ENCODE data around the gene PPP2R2C. TPM values are rescaled to one million over a fixed set of nuclear protein-coding genes. Genes with fewer than 3 reads are reported as not detected.
A peak's percentile ranks its signal among the peaks of the same experiment; 100 is the strongest.

Gene PPP2R2C
- total RNA-seq, 1 donor: under 0.01 TPM

DNA sequence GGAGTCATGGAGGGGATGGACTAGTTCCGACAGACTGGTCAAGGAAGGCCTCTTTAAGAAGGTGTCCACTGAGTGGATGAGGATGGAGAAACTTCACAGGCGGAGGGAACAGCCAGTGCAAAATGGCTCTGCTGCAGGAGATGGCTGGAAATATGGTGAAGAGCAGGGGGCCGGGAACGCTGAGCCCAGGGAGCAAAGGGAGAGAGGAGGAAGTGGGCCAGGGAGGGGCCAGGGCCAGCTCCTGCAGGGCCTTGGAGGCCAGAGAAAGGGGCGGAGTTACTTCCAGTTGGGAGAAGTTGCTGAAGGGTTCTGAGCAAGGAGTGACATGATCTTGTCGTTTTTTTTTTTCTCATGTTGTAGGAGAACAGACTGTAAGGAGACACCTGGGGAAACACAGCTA, 108.3 kb downstream of the PPP2R2C start:
- H3K9me3 ChIP-seq (ENCODE audit: low read depth, low read length): no peaks in the 10 kb centered on the region
- H2AFZ ChIP-seq (ENCODE audit: low read length): no peak overlapping the region
- DNase-seq (ENCODE audit: insufficient read length, low spot score, missing footprints): no peak
- peaks cover 19% of the 10 kb centered on the region for H3K27me3 ChIP-seq (ENCODE audit: insufficient read depth, low read length)
- no peaks in the 10 kb centered on the region for H3K79me2 ChIP-seq (ENCODE audit: insufficient read depth, low read length)
- H3K4me3 ChIP-seq (ENCODE audit: insufficient read depth, low read length): no peak overlapping the region
- no peak overlapping the region for H3K4me2 ChIP-seq (ENCODE audit: insufficient read depth, low read length)
- H3K27ac ChIP-seq (ENCODE audit: low read depth, low read length): no peak overlapping the region
- H3K36me3 ChIP-seq (ENCODE audit: insufficient read depth, low read length): no peaks in the 10 kb centered on the region
- no peaks in the 10 kb centered on the region for H4K20me1 ChIP-seq (ENCODE audit: insufficient read depth, low read length)
- TF ChIP-seq, protein P1, sequence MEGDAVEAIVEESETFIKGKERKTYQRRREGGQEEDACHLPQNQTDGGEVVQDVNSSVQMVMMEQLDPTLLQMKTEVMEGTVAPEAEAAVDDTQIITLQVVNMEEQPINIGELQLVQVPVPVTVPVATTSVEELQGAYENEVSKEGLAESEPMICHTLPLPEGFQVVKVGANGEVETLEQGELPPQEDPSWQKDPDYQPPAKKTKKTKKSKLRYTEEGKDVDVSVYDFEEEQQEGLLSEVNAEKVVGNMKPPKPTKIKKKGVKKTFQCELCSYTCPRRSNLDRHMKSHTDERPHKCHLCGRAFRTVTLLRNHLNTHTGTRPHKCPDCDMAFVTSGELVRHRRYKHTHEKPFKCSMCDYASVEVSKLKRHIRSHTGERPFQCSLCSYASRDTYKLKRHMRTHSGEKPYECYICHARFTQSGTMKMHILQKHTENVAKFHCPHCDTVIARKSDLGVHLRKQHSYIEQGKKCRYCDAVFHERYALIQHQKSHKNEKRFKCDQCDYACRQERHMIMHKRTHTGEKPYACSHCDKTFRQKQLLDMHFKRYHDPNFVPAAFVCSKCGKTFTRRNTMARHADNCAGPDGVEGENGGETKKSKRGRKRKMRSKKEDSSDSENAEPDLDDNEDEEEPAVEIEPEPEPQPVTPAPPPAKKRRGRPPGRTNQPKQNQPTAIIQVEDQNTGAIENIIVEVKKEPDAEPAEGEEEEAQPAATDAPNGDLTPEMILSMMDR (IDR thresholded peaks at IDR 0.05; ENCODE audit: extremely low read depth, low read depth, low read length): no peak
- no peaks in the 10 kb centered on the region for H3K4me1 ChIP-seq (ENCODE audit: insufficient read depth, low read length)

DNA sequence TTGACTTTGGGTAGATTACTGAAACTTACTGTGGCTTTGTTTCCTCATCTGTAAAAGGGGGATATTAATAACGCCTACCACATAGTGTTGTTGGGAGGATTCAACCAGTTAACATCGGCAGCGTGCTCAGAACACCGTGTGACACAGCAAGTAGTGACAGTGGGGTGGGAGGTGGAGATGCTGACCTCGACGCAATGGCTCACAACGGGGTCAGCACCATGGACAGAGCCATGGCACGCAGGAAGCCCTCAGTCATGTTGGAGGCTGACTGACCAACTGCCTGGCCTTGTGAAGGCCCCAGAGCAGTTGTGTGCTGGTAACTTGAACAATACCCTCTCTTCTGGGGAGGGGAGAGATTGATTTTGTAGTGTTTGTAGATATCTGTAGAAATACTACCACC, 109.5 kb downstream of the PPP2R2C start:
- Histone ChIP-seq H3K27ac (ENCODE audit: low read depth, low read length) (no peak overlapping the region), H2AFZ (ENCODE audit: low read length) (no peak overlapping the region), H3K9me3 (ENCODE audit: low read depth, low read length) (no peaks in the 10 kb centered on the region), H4K20me1 (ENCODE audit: insufficient read depth, low read length) (no peaks in the 10 kb centered on the region), H3K4me1 (ENCODE audit: insufficient read depth, low read length) (no peaks in the 10 kb centered on the region), H3K36me3 (ENCODE audit: insufficient read depth, low read length) (no peaks in the 10 kb centered on the region), H3K79me2 (ENCODE audit: insufficient read depth, low read length) (no peaks in the 10 kb centered on the region), H3K4me2 (ENCODE audit: insufficient read depth, low read length) (no peak overlapping the region), H3K27me3 (ENCODE audit: insufficient read depth, low read length) (peaks cover 6% of the 10 kb centered on the region), H3K4me3 (ENCODE audit: insufficient read depth, low read length) (no peak overlapping the region)
- DNase-seq (ENCODE audit: insufficient read length, low spot score, missing footprints): peak; percentile 84
- TF ChIP-seq, protein P1 (IDR thresholded peaks at IDR 0.05; ENCODE audit: extremely low read depth, low read depth, low read length): no peak

DNA sequence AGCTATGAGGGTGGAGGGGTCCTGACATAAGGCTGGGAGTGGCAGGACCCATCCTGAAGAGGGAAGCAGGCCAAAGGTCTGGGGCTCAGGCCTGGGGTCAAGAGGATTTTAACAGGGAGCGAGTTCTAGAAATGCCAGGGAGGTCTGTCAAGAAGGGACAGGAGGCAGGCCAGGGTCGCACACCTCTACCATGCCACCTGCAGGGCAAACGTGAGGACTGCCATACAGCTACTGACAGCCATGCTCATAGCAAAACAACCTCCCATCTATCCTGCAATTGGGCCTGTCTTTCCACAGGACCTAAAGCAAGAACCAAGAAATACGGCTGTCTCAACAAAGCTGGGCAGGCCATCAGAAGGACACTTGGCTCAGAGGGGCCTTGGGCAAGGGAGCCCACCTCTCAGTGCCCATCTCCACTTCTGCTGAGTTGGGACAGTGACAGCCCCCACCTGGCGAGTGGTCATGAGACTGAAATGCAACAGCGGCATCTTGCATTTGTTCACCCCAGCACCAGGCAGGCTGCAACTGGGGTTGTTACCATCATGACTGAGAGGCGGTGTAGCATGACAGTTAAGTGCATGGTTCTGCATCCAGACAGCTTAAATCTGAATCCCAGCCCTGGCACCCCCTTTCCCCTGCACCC, 110.0 kb downstream of the PPP2R2C start:
- no peaks in the 10 kb centered on the region for H4K20me1 ChIP-seq (ENCODE audit: insufficient read depth, low read length)
- no peak overlapping the region for H3K4me2 ChIP-seq (ENCODE audit: insufficient read depth, low read length)
- H3K27ac ChIP-seq (ENCODE audit: low read depth, low read length): no peak overlapping the region
- H3K4me1 ChIP-seq (ENCODE audit: insufficient read depth, low read length): no peaks in the 10 kb centered on the region
- TF ChIP-seq, protein P1 (IDR thresholded peaks at IDR 0.05; ENCODE audit: extremely low read depth, low read depth, low read length): no peak
- H3K4me3 ChIP-seq (ENCODE audit: insufficient read depth, low read length): no peak overlapping the region
- H3K27me3 ChIP-seq (ENCODE audit: insufficient read depth, low read length): peaks cover 1% of the 10 kb centered on the region
- no peaks in the 10 kb centered on the region for H3K79me2 ChIP-seq (ENCODE audit: insufficient read depth, low read length)
- no peaks in the 10 kb centered on the region for H3K36me3 ChIP-seq (ENCODE audit: insufficient read depth, low read length)
- H3K9me3 ChIP-seq (ENCODE audit: low read depth, low read length): no peaks in the 10 kb centered on the region
- DNase-seq (ENCODE audit: insufficient read length, low spot score, missing footprints): no peak
- no peak overlapping the region for H2AFZ ChIP-seq (ENCODE audit: low read length)

DNA sequence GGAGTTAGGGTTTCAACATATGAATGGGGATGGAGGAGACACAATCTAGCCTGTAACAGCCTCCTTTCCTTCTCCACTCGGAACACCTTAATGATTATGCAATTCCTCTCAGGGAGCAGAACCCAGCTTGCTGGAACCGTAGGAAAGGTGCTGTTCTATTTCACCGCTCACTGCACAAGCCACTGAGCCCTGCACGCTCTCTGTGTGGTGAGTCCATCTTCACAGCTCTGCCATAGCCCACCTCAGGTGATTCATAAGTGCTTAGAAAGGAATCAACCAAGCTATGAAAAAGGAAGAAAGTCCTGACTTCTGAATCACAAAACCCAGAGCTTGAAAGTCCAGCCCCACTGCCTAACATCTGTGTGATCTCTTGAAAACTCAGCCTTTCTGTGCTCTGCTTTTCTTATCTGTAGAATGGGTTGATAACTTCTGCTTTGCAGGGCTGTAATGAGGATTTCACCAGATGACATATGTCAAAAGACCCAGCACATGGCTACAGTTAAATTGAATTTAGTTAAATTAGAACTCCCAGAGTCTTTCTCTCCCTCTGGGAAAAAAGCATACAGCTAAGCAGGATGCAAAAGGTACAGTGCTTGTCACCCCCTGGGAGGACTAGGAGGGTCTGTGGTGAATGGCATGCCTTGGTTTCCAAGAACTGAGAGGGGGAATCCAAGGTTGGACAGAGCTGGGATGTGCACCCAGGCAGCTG, 111.2 kb downstream of the PPP2R2C start:
- H2AFZ ChIP-seq (ENCODE audit: low read length): no peak overlapping the region
- no peak overlapping the region for H3K4me2 ChIP-seq (ENCODE audit: insufficient read depth, low read length)
- no peak overlapping the region for H3K27ac ChIP-seq (ENCODE audit: low read depth, low read length)
- no peaks in the 10 kb centered on the region for H3K27me3 ChIP-seq (ENCODE audit: insufficient read depth, low read length)
- H3K4me1 ChIP-seq (ENCODE audit: insufficient read depth, low read length): no peaks in the 10 kb centered on the region
- no peaks in the 10 kb centered on the region for H3K79me2 ChIP-seq (ENCODE audit: insufficient read depth, low read length)
- no peaks in the 10 kb centered on the region for H3K36me3 ChIP-seq (ENCODE audit: insufficient read depth, low read length)
- DNase-seq (ENCODE audit: insufficient read length, low spot score, missing footprints): no peak
- TF ChIP-seq, protein P1 (IDR thresholded peaks at IDR 0.05; ENCODE audit: extremely low read depth, low read depth, low read length): no peak
- no peak overlapping the region for H3K4me3 ChIP-seq (ENCODE audit: insufficient read depth, low read length)
- no peaks in the 10 kb centered on the region for H3K9me3 ChIP-seq (ENCODE audit: low read depth, low read length)
- no peaks in the 10 kb centered on the region for H4K20me1 ChIP-seq (ENCODE audit: insufficient read depth, low read length)

All from osteoblast (primary cell).